ENCODE measurements around the gene MYO1C.
"Not testable (repeated sequence)": the region's sequence is repeated elsewhere in the genome, so short reads cannot be mapped to it uniquely, and the experiment has no call there.

MYO1C gene

DNA sequence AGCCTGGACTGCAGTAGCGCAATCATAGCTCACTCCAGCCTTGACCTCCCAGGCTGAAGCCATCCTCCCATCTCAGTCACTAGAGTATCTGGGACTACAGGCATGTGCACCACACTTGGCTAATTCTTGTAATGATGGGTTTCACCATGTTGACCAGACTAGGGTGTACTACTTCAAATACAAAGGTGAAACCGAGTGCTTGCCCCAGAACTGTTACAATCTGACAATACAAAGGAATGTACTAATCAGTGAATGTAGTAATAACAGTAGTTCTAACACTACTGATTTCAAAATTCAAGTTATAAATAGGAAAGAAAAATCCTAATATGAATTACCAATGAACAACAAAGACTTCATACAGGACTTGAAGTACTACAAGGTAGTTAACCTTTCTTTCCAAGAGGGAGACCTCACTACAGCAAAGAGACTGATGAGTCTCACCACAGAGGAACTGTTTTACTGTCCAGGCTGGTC, 60.8 kb downstream of the MYO1C start:
- DNase-seq, result no peak

DNA sequence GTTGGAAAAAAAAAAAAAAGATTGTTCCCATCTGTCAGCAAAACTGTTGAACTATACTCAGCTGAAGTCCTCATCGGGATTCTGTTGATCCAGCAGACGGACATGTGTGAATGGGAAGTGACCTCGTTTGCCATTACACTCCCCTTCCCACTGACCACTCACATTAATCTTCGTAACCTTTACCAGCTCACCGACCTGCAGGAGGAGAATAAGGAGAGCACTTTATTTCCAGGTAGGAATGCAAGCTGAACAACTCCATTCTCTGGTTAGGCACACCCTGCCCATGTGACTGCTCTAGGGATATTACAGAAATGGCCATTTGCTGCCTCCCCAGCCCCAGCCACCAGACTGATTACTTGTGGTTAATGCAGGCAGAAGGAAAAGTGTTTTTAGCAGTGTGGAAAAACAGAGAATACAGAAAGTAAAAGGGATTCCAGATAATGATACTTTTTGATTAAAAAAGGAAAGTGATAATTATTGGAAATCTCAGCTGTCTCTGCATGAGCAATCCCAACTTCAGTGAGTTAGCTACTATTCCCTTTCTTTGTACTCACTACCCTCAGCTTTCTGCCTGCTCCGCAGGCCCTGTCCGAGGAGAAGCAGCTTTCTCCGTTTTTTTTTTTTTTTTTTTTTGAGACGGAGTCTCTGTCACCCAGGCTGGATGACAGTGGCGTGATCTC, 68.9 kb downstream of the MYO1C start:
- no peak for DNase-seq

DNA sequence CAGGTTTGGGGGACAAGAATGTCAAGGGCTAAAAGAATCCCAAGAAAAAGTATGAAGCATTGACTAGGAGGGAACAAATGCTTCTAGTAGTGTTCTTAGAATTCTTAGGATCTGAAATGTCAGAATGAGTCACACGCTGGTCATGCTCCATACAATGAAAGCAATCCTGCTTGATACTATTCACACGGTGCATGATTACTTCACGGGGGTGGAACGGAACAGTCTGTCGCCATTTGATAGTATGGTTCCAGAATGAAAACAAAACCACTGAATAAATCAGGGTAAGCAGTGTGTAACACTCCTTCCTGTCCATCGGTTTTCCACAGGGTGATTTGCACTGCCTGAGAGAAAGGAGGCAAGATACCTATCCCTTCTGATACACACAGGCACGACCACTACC, 69.6 kb downstream of the MYO1C start:
- peak in 4 of 56 donors; percentile 1 to 20 (median 6) for DNase-seq

DNA sequence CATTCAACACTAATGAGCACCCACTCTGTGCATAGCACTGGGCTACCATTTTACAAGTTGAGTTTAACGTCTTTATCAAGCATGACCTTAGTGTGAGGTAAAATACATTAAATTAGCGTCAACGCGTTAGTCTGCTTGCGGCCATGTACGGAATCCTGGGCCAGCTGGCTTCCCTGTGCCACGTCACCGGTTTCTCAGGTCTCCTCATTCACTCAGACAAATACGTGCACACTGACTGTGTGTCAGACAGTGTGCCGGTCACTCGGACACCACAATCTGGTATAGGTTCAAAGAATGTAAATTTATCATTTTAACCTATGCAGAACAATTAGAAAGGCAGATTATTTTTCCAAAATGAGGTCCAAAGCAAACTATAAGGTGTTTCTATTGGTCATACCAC, 71.0 kb downstream of the MYO1C start:
- DNase-seq, result no peak

DNA sequence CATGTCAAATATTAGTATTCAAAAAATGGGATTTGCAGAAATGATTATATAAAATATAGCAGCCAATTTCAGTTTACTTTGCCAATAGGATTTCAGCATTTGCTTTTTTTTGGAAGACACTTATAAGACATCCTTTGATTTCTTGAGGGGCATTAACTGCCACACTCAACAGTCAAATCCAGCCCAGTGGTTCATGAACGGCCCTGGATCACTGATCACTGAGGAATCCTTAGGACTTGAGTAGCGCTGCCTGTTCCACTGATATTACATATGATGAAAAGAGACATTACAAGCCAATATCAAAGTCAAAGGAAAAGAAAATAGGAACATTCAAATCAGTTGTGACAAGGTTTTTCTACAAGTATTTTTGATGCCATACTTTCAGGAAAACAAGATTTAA, 71.5 kb downstream of the MYO1C start:
- no peak for DNase-seq

DNA sequence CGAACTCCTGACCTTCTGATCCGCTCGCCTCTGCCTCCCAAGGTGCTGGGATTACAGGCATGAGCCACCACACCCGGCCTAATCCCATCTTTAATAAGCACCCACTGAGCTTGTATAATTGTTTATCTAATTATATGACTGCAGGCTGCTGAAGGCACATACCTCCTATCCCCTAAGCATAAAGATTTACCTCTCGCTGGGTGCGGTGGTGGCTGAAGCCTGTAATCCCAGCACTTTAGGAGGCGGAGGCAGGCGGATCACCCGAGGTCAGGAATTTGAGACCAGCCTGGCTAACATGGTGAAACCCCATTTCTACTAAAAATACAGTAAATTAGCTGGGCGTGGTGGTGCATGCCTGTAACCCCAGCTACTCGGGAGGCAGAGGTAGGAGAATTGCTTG, 72.3 kb downstream of the MYO1C start:
- DNase-seq, result no peak

DNA sequence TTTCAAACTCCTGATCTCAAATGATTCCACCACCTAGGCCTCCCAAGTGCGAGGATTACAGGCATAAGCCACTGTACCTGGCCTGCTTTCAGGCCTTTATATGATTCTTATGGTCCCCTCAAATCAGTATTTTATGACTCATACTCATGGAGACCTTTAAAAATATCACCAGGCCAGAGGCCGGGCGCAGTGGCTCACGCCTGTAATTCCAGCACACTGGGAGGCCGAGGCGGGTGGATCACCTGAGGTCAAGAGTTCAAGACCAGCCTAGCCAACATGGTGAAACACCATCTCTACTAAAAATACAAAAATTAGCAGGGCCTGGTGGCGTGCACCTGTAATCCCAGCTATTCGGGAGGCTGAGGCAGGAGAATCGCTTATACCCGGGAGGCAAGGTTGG, 74.0 kb downstream of the MYO1C start:
- DNase-seq, result not testable (repeated sequence)

DNA sequence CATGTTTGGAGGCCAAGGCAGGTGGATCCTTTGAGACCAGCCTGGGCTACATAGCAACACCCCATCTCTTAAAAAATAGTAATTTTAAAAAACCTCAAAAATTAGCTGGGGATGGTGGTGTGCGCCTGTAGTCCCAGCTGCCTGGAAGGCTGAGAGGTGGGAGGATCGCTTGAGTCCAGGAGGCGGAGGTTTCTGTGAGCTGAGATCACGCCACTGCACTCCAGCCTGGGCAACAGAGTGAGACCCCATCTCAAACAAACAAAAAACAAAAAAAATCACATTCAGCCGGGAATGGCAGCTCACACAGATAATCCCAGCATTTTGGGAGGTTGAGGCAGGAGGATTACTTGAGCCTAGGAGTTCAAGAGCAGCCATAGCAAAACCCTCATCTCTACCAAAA, 76.1 kb downstream of the MYO1C start:
- DNase-seq, result no peak

DNA sequence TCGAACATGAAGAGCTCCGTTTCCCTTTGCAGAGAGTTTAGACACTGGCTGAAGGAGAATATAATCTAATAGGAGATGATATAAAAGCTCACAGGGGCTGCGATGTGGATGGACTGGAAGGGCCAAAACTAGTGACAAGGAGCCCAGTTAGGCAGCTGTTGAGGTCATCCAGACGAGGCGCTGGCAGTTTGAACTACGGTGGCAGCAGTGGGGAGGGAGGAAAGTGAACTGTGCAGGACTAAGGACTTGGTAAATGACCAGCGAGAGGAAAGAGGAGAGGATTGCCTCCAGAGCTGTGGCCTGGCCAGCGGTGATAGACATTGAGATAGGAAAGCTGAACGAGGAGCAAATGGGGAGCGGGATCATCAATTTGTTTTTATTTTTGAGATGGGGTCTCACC, 77.9 kb downstream of the MYO1C start:
- DNase-seq, result no peak

Data from amygdala (tissue), 56 donors.